ELR (cell line): ENCODE data around the gene S100A5.

Experiments
- DNase-seq: peaks from one replicate; pipeline ENCODE4 v3.0.0-alpha.2; 2015; ENCODE audit warnings: low read depth

The S100A5 gene

DNA sequence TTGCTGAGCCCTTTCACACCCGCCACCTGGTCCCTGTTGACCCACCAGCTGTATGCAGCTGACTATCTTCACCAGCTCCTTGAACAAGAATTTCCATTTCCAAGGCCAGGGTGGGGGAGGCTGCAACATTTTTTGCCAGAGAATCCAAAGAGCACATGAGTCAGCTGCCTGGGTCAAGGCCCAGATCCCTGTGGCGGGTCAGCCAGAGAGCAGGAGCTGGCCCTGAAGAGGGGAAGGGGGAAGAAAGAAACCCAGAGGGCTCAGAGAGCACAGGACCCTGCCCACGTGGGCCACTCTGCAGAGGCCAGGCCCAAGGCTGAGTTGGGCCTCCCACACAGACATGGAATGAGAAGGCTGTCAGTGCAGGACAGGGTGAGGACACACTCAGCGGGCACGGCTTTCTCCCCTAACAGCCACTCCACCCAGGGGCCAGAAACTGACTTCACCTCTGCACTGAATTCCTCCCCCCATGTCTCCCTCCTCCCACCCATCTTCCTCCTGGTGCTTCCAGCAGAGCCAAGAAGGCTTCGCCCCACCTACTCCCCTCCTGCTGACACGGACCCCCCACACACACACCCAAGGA, 33.8 kb downstream of the S100A5 start:
- DNase-seq: peak; percentile 87

DNA sequence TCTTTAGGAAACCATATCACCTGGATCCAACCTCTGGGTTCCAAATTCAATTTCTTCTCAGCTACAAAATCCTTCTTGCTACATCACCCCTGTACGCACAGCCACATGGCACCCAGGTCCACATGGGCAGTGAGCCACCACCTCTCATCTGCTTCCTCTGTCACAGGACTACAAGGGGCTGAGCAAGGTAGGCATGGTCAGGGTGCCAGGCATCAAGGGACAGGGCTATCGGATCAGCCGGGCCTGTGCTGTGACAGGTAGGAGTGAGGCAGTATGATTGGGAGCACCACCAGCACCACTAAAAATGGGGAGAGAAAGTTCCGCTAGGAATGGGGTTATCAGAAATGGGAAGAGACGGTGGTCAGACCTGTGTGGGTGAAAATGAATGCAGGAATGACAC, 34.3 kb downstream of the S100A5 start:
- no peak for DNase-seq

DNA sequence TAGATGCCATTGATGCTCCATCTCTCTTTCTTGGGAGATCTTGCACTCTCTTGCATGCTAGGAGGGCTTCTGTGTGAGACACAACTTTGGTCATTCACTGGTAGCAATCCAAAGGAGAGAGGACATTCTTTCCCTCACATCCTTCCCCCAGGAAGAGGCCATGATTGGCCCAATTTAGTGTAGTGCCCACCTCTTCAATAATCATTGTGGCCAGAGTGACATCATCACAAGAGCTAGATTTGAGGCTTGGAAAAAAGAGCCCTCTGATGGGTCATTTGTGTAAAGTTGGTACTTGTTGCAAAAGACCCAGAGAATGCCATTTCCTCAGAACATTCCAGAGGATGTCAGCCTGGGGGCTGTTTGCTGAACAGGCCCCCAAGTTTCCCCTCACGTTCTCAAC, 35.2 kb downstream of the S100A5 start:
- DNase-seq: peak; percentile 23

DNA sequence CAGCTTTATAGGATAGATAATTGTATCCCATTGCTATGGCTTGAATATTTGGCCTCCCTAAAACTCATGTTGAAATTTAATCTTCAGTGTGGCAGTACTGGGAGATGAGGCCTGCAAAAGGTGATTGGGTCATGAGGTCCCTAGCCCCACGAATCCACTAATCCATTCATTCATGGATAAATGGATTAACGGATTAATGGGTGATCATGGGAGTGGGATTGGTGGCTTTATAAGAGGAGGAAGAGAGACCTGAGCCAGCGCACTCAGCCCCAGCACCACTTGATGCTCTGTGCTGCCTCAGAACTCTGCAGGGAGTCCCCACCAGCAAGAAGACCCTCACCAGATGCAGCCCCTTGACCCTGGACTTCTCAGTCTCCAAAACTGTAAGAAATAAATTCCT, 37.0 kb downstream of the S100A5 start:
- no peak for DNase-seq

DNA sequence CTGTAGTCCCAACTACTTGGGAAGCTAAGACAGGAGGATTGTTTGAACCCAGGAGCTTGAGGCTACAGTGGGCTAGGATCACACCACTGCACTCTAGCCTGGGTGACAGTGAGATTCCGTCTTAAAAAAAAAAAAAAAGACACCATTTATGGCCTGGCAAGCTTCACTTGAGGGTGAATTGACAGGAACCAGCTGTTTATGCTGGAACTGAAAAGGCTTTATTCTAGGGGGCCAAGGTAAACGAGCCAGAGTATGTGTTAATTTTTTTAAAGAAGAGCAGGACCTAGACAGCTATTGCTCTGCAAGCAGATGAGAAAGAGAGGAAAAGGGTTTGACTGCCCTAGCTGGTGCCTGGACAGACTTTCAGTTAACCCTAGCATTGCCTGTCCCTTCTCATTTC, 42.0 kb downstream of the S100A5 start:
- no peak for DNase-seq

DNA sequence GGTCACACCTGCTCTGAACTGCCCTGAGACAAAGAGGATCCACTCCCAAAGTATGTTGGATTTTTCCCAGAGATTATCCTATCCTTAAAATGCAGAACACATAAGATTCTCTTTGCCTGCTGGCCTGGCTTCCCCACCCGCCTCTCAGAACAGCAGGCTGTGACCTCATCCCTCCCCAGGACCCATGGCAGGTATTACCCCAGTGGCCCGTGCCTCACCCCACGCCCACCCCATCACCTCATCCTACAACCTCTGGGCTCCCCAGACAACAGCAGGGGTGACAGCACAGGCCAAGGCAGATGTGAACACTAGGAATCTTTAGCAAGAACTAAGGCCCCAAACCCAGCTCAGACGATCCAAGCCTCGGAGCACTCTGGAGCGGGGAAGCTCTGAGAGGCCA, 45.2 kb downstream of the S100A5 start:
- no peak for DNase-seq

DNA sequence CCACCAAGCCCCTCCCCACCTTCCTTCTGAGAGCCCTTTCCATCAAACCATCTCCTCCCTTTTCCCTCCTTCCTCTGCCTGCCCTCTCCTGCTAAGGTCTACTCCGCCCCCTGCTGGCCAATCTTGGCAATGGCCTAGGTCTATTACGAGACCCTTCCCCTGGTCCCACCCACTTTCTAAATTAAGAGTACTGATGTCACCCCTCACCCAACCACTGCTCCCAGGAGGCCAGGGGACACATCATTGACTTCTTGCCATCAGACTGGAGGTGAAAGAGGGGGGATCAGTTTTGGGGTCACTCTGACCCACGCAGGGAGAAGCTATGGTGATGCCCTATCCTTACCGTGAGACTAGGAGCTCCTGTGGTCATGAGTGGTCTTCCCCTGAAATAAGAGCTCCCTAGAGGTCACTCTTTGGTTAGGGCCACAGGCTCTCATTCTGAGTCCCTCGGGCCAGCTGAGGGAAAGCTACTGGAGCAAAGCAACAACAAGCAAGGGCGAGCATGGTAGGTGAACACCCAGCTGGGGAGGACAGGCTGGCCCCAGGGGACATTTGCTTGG, 45.7 kb downstream of the S100A5 start:
- peak; percentile 73 for DNase-seq

DNA sequence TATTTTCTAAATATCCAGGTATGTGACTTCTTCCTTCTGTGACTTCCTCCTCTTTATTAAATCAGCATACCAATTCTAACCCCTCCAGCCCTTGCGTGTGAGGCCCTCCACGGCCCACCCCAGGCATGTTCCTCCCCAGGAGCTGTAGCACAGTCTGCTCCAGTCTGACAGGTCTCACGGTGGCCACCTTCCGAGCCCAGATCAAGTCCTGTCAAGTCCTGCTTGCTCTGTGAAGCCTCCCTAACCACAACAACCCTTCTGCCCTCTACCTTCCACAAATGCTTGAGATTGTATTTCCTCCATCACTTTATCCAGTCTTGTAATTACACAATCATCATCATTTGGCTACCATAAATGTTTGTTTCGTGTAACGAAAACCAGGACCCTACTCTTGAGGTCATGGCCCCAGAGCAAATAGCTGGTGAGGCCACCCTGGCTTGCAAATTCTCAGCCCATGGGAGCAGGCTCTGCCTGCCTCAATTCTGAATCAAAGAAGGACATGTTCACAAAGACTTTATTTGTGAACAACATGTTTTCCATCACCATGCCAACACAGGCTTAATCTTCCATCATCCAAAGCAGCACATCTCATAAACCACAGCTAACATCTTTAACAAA, 47.3 kb downstream of the S100A5 start:
- DNase-seq: no peak

DNA sequence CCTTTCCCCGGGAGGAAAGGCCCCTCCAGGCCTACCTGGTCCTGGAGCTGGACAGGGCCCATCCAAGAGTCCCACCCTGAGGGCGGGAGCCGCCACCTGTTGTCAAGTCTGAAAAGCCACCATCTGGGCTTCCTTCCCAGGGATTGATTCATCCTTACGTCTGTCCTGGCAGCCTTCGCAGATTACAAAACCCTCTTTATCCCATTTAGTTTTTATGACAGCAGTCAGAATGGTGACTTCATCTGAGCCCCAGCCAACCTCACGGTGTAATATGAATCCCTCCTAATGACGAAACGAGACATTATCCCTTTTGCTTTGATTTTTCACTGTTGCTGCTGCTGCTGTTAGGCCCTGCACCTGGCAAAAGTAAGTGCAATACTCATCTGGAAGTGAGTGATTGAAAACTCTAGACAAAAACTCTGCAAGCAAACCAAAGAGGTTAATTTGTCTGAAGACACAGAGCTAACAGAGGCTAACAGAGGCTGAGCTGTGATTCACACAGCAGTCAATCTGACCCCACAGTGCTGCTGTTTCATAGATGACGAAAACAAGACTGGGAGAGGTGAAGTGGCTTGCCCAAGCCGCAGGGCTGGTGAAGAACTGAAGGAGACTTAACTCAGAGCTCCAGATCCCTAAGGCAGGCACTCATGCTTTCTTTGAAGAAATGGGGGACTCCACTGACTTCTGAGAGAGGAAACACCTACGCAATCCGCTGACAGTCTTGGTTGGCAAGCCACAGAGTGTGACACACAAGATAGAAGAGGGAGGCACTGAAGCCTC, 50.3 kb downstream of the S100A5 start:
- peak; percentile 92 for DNase-seq

DNA sequence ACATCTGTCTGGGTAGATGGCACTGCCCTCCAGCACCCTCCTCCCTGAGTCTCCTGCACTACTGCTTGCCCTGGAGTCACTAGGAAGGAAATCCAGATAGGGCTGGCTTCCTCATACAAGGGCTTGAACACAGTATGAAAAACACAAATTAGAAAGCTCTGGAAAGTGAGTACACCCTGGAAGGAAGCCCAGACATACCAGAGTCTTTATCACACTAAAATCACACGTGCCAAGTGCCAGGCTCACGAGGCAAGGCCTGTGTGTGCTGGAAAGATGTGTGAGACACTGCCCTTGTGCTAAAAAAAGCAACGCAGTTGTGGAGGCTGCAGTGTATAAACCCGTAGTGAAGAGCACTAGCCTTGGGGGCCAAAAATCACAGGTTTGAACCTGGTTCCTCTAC, 52.0 kb downstream of the S100A5 start:
- peak; percentile 46 for DNase-seq

DNA sequence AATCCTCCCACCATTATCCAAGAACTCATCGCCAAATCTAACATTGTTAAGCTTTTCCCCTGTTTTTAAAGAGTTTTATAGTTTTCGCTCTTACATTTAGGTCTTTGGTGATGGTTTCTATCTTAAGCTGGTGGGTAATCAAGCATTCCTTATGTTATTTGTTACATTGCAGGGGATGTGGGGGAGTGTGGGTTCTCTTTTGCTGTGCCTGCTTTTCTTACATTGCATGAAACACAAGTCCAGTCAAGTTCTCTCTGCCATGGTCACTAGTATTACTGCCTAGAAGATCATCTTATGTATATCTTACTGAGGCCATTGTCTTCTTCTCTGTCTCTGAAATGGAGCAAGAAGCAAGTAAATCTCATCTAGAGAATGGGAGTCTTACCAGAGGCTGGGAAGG, 53.0 kb downstream of the S100A5 start:
- no peak for DNase-seq
